ENCODE results near the gene NIPBL.

NIPBL gene

DNA sequence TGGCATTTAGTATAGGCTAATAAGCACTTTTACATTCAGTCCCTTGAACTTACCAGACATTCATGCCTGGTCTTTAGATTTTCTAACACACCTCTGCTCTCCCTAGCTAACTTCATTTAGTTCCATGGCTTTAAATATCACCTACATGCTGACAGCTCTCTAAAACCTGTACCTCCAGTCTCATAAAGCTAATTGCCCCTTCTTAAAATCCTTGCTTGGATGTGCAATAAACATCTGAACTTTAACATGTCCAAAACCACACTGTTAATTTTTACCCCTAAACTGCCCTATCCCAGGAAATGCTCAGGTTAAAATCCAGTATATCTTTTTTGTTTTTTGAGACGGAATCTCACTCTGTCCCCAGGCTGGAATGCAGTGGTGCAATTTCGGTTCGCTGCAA, 232.8 kb downstream of the NIPBL start:
- no peak for TF ChIP-seq EP300 (IDR thresholded peaks at IDR 0.05; ENCODE audit: borderline replicate concordance)
- no peak for TF ChIP-seq TCF12 (IDR thresholded peaks at IDR 0.05; ENCODE audit: low read depth)
- TF ChIP-seq EGR1 (IDR thresholded peaks at IDR 0.05) = no peak
- no peak for TF ChIP-seq TAF1 (IDR thresholded peaks at IDR 0.05; ENCODE audit: low read depth)
- TF ChIP-seq TEAD4 (IDR thresholded peaks at IDR 0.05) = no peak
- TF ChIP-seq, protein P1, sequence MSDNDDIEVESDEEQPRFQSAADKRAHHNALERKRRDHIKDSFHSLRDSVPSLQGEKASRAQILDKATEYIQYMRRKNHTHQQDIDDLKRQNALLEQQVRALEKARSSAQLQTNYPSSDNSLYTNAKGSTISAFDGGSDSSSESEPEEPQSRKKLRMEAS (IDR thresholded peaks at IDR 0.05) = no peak
- TF ChIP-seq YY1 (IDR thresholded peaks at IDR 0.05; ENCODE audit: low read depth) = no peak
- TF ChIP-seq, protein P2, sequence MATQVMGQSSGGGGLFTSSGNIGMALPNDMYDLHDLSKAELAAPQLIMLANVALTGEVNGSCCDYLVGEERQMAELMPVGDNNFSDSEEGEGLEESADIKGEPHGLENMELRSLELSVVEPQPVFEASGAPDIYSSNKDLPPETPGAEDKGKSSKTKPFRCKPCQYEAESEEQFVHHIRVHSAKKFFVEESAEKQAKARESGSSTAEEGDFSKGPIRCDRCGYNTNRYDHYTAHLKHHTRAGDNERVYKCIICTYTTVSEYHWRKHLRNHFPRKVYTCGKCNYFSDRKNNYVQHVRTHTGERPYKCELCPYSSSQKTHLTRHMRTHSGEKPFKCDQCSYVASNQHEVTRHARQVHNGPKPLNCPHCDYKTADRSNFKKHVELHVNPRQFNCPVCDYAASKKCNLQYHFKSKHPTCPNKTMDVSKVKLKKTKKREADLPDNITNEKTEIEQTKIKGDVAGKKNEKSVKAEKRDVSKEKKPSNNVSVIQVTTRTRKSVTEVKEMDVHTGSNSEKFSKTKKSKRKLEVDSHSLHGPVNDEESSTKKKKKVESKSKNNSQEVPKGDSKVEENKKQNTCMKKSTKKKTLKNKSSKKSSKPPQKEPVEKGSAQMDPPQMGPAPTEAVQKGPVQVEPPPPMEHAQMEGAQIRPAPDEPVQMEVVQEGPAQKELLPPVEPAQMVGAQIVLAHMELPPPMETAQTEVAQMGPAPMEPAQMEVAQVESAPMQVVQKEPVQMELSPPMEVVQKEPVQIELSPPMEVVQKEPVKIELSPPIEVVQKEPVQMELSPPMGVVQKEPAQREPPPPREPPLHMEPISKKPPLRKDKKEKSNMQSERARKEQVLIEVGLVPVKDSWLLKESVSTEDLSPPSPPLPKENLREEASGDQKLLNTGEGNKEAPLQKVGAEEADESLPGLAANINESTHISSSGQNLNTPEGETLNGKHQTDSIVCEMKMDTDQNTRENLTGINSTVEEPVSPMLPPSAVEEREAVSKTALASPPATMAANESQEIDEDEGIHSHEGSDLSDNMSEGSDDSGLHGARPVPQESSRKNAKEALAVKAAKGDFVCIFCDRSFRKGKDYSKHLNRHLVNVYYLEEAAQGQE (IDR thresholded peaks at IDR 0.05; ENCODE audit: low read depth) = no peak
- TF ChIP-seq CREB1 (IDR thresholded peaks at IDR 0.05; ENCODE audit: low read depth) = no peak
- TF ChIP-seq CEBPB (IDR thresholded peaks at IDR 0.05) = no peak
- TF ChIP-seq RAD21 (IDR thresholded peaks at IDR 0.05; ENCODE audit: low read depth) = no peak
- TF ChIP-seq ZBTB7A (IDR thresholded peaks at IDR 0.05; ENCODE audit: low read depth) = no peak
- TF ChIP-seq, protein P3, sequence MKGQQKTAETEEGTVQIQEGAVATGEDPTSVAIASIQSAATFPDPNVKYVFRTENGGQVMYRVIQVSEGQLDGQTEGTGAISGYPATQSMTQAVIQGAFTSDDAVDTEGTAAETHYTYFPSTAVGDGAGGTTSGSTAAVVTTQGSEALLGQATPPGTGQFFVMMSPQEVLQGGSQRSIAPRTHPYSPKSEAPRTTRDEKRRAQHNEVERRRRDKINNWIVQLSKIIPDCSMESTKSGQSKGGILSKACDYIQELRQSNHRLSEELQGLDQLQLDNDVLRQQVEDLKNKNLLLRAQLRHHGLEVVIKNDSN (IDR thresholded peaks at IDR 0.05) = no peak
- no peak for TF ChIP-seq FOXM1 (IDR thresholded peaks at IDR 0.05; ENCODE audit: borderline replicate concordance, low read depth)
- no peak for TF ChIP-seq NFIC (IDR thresholded peaks at IDR 0.05)

- TF ChIP-seq NFIC (IDR thresholded peaks at IDR 0.05) (no peak), TAF1 (IDR thresholded peaks at IDR 0.05; ENCODE audit: low read depth) (no peak), TEAD4 (IDR thresholded peaks at IDR 0.05) (no peak), YY1 (IDR thresholded peaks at IDR 0.05; ENCODE audit: low read depth) (no peak), TCF12 (IDR thresholded peaks at IDR 0.05; ENCODE audit: low read depth) (no peak), EGR1 (IDR thresholded peaks at IDR 0.05) (no peak), CEBPB (IDR thresholded peaks at IDR 0.05) (no peak), CREB1 (IDR thresholded peaks at IDR 0.05; ENCODE audit: low read depth) (no peak), FOXM1 (IDR thresholded peaks at IDR 0.05; ENCODE audit: borderline replicate concordance, low read depth) (no peak), RAD21 (IDR thresholded peaks at IDR 0.05; ENCODE audit: low read depth) (no peak), ZBTB7A (IDR thresholded peaks at IDR 0.05; ENCODE audit: low read depth) (no peak), EP300 (IDR thresholded peaks at IDR 0.05; ENCODE audit: borderline replicate concordance) (no peak)
- TF ChIP-seq, protein P3 (IDR thresholded peaks at IDR 0.05) = no peak
- TF ChIP-seq, protein P1 (IDR thresholded peaks at IDR 0.05) = no peak
- TF ChIP-seq, protein P2 (IDR thresholded peaks at IDR 0.05; ENCODE audit: low read depth) = no peak
Measured at GRCh38 chr5:37110135-37110534, 233.6 kb downstream of the NIPBL start.

DNA sequence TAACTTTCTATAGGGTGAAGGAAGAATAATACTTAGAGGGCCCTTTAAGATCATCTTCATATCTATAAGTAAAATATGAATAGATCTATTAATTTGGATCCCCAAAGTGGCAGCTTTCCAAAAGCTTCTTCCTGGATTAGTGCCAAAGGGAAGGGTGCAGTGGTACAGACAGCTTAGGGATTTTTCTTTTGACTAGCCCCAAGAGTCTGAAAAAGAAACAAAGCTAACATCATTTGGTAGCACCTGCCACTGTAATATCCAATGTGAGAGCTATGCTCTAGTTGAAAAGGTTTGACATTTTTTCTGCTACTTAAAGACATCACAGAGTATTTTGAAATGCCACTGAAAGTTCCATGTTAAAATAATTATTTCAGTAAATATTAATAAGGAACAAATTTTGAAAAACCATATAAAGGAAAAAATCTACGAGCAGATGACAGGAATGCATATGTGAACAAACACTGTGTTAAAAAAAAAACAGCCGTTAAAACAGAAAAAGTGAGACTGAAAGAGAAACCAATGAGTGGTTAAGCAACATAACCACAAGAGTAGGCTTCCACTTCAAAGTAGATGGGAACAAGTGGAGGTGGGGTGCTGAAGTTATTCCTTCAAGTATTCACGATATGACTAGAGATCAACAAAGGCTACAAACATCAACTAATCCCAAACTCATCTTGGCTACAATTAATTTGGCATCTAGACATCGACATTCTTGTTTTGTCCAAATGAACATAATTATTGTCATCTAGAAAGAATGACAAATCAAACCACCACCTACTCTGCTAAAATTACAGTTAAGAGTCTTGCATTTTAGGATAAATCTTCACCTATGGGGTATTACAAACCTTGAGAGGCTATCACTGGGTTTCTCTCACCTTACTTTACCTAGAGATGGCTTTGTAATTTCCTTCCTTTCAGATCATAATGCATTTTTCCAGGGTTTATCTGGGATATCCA, 235.1 kb downstream of the NIPBL start:
- TF ChIP-seq TCF12 (IDR thresholded peaks at IDR 0.05; ENCODE audit: low read depth) (no peak), CREB1 (IDR thresholded peaks at IDR 0.05; ENCODE audit: low read depth) (no peak), EGR1 (IDR thresholded peaks at IDR 0.05) (no peak), FOXM1 (IDR thresholded peaks at IDR 0.05; ENCODE audit: borderline replicate concordance, low read depth) (no peak), TAF1 (IDR thresholded peaks at IDR 0.05; ENCODE audit: low read depth) (no peak), ZBTB7A (IDR thresholded peaks at IDR 0.05; ENCODE audit: low read depth) (no peak), CEBPB (IDR thresholded peaks at IDR 0.05) (no peak), YY1 (IDR thresholded peaks at IDR 0.05; ENCODE audit: low read depth) (no peak), TEAD4 (IDR thresholded peaks at IDR 0.05) (no peak), RAD21 (IDR thresholded peaks at IDR 0.05; ENCODE audit: low read depth) (no peak), NFIC (IDR thresholded peaks at IDR 0.05) (no peak), EP300 (IDR thresholded peaks at IDR 0.05; ENCODE audit: borderline replicate concordance) (no peak)
- TF ChIP-seq, protein P2 (IDR thresholded peaks at IDR 0.05; ENCODE audit: low read depth) = no peak
- TF ChIP-seq, protein P3 (IDR thresholded peaks at IDR 0.05) = no peak
- TF ChIP-seq, protein P1 (IDR thresholded peaks at IDR 0.05) = no peak
